UCSD-AML1 (cell line): ENCODE measurements around the gene ANKS3.

ENCODE experiments used
- DNase-seq: peaks from one replicate; lab custom pipeline; 2025; ENCODE audit not compliant: unreplicated experiment; lab: John Stamatoyannopoulos, UW

The ANKS3 gene

DNA sequence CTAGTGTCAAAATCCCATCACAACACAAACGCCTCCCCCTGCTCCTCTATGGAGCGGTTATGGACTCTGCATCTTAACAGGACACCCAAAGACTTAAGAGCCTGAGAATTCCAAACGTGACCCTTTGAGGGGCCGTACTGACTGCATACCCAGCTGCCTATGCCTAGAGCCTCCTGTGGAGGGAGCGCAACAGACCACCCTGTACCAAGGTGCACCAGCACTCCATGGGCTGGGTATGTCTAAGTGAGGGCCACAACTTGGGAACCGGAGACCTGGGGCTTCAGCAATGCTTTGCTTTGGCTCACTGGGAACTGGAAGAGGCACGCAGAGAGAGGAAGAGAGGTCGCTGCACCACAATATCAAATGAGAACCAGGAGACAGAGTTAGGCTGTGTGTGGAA, 5.4 kb downstream of the ANKS3 start:
- no peak for DNase-seq

DNA sequence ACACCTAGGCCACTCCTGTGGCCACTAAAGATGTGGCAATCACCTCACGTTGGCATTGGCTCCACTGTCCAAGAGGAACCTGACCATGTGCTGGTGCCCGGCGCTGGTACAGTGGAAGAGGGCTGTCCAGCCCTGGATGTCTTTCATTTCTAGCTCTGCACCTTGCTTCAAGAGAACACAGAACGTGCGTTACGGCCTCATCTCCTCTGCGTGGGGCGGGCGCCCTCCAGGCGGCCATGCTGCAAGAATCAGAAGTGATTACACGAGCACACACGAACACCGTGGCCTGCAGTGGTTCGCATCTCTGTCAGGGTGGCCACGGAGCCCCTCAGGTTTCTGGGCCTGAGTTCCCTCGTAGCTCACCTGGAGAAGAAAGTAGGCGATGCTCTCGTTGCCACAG, 7.5 kb downstream of the ANKS3 start:
- DNase-seq, result no peak

DNA sequence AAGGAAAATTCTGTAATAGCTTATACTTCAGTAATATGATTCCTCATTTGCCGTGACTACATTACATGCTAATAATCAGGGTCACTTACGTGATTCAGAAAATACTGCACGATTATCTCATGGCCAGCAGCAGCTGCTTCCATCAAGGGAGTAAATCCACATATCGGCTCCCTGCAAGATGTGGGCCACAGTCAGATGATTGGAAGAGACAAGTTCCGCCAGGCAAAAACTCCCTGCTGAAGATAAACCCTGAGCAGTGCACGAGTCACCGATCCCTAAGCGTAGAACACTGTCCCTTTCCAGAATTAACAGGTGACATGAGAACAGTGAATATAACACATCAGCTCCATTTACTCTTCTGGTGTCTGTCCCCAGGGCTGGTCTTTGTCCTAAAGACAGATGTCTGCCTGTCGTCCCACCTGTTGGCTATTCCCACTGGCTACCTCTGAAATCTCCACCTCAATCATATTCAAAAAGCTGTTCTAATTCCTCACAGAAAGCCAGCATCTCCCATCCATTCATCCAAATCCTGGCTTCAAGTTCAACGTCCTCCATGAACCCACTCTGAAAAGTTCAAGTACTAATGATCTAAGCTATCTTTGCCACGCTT, 9.3 kb downstream of the ANKS3 start:
- no peak for DNase-seq

DNA sequence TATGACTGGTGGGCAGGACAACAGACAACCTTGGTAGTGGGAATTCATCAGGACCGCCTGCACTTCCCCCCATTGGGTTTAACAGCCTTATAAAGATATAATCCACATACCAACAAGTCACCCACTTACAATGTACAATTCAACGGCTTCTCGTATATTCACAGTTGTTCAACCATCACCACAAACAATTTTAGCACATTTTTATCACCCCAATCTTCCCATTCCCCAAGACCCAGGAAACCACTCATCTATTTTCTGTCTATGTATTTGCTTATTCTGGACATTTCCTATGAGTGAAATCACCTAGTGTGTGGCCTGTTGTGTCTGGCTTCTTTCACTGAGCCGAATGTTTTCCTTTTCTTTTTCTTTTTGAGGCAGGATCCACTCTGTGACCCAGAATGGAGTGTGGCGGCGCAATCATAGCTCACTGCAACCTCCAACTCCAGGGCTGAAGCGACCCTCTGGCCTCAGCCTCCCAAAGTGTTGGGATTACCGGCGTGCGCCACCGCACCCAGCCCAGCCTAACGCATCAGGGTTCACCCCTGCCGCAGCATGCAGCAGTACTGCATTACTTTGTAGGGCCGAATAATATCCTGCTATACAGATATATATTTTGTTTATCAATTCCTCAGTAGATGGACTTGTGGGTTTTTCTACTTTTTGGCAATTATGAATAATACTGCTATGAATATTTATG, 10.9 kb downstream of the ANKS3 start:
- DNase-seq, result no peak

DNA sequence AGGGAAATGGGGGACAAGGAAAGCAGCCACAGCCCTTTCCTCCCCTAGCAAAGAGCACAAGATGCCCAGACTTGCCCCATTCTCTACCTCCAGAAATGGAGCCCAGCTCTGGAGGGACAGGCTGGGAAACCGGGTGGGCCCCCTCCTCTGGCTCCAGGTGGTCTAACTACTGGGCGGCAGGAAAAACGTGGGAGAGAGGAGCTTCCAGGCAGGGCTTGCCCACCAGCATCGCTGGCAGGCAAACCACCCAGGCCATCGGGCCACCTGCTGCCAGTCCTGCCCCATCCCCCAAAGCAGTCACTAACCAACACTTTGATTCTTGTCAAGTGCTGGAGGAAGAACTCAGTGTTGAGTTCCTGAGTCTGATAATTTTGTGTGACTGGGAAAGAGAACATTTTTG, 15.6 kb downstream of the ANKS3 start:
- DNase-seq, result no peak

DNA sequence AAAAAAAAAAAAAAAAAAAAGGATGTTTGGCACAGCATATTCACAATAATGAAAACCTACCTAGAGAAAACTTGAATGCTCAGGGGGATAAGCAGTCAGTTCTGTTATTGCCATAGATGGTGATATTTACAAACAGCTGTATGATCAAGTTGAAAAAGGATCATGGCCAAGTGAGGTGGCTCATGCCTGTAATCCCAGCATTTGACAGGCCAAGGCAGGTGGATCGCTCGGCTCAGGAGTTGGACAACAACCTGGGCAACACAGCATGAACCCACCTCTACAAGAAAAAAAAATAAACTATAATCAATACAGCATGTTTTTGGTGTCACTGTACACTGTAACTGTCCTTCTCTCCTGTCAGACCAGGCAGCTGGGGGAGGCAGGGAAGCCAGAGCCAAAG, 19.1 kb downstream of the ANKS3 start:
- DNase-seq, result no peak

DNA sequence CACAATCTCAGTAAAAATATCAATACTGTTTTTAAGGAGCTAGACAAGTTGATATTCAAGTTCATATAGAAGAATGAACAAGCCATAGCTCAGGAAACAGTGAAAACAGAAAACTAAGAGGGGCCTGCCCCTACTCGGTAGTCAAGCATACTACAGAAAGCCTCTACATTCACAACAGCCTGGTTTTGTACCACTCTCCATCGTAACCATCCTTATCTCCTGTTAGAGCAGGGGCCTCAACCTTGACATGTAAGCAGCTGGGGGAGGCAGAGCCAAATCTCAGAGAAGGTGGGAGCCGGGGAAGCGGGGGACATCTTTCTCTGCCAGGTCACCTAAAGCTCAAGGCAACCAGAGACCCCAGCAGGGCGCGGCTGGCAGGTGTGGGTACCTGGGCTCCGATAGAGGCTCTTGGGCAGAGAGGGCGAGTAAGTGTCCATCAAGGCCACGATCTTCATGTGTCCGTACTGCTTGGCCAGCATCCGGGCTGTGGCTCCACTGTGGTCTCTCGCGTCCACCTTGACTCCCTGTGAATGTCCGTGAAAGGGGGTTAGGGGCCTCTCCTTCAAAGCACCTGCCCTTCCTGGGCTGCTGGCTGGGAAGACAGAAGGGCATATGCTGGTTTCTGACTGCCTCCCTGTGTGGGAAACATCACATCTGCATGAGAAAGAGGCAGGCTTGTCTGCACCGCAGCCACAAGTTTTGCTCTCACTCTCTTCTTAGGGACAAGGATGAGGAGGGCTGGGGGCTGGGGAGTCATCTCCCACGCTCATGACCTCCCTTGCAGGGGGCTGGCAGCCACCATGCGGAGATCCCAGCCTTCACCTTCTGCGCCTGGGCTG, 20.2 kb downstream of the ANKS3 start:
- DNase-seq, result no peak

DNA sequence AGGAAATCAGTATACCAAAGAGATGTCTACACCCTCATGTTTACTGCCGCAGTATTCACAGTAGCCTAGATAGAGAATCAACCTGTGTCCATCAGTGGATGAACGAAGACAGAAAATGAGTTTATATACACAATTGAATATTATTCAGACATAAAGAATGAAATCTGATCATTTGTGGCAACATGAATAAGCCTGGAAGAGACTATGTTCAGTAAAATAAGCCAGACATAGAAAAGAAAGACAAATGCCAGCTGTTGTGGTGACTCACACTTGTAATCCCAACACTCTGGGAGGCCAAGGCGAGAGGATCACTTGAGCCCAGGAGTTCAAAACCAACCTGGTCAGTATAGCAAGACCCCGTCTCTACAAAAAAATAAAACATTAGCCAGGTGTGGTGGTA, 24.6 kb downstream of the ANKS3 start:
- no peak for DNase-seq

DNA sequence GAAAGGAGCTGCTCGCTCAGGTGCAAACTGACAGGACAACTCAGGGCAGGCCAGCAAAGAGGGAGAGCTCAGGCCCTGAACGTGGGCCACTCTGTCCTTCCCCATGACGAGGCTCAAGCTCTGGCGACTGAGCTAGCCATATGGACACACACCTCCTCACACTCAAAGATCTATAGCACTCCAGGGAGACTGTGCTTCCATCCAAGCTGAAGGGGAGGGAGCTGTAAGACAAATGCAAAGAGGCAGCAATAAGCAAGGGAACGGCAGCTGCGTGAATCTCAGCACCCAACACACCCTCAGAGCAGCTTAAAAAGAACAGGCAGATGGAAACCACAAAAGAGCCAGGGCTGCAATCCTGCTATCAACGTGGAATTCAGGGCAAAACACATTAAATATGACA, 27.2 kb downstream of the ANKS3 start:
- DNase-seq, result no peak

DNA sequence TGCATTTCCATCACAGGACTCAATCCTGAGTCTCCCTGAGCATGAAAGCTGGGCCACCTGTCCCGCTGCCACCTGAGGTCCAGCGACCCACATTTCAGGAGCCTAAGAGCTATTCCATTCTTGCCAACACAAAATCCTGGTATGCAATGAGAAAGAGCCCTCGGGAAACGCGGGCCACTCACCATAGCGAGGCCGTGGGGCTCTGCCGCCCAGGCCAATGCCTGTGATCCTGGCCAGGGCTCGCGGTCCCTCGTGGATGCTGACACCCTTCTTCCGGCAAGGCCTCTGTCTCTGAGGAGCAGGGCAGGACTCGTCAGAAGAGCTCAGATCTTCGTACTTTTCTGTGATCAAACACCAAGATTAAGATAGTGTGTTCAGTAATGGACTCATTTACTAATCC, 29.2 kb downstream of the ANKS3 start:
- DNase-seq, result no peak

DNA sequence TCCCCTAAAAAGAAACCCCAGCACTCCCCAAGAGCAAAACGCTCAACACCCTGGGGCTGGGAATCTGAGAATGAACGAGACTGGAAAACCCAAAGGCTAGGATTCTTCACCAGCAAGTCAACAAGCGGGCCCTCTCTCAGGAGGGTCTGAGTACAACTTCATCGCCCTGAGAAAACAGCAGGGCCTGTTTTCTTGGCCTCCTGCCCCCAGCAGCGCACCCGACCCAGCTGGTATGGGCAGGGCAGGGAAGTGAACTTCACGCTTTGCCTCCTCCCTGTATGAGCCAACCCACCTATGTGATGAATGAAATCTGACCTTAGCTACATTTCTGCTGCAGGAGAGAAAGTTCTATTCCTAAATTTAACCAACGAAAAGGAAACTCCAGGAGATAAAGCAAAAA, 29.6 kb downstream of the ANKS3 start:
- DNase-seq, result no peak

DNA sequence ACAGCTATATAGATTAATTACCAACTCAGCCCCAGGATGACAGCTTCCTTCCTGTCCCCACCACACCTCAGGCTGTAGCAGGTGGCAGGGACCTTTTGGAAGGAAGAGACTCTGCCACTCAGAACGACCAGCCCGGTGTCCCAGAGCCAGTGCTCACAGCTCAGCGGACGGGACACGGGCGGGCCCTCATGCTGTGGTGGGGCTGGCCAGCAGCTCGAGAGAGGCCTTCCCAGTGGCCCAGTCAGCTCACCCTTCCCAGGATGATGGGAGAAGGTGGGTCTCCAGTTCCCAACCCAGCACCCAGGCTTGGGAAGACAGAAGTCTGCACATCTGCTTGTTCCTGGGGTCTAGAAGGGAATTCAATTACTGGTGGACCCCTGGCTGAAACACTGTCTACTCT, 30.2 kb downstream of the ANKS3 start:
- no peak for DNase-seq

DNA sequence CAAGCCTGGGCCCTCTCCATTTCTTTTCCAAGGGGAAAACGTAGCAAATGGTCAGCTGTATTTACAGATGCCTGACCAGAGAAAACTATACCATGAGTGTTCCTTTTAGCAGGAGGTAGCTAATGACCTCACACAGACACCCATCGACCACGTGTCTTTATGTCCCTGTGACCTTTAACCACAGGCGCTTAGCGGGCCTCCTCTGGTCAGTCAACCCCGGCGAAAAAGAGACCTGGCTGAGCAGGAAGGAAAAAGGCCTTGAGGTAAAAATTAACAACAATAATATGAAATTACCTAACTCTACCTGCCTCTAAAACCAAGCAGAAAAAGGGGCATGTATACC, 31.6 kb downstream of the ANKS3 start:
- no peak for DNase-seq

DNA sequence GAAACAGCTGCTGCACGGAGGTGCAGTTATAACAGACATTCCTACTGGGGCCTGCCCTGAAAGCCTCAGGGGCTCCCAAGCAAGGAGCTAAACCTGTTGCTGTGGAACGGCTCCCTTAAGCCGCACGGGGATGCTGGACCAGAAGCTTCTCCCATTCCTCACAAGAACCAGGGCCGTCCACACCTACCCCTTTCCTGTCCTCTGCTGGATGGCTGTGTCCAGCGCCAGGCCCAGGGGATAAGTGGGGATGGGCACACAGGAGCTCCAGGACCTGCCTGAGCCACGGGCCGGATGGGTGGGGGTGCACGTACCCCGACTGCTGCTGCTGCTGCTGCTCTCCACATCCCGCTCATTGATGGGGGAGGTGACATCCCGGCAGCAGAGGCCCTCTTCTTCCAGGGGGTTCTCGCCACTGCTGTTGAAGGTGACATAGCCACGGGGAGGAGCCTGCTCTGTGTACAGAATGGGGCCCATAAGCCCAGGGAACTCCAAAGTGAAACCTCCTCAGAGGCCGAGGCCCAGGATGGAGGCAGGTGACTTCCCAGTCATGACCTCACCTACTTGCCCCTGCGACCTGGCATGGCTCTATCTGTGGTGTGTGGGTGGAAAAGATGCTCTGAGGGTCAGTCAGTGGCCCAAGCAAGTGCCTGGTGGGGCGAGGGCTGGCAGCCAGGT, 32.1 kb downstream of the ANKS3 start:
- no peak for DNase-seq

DNA sequence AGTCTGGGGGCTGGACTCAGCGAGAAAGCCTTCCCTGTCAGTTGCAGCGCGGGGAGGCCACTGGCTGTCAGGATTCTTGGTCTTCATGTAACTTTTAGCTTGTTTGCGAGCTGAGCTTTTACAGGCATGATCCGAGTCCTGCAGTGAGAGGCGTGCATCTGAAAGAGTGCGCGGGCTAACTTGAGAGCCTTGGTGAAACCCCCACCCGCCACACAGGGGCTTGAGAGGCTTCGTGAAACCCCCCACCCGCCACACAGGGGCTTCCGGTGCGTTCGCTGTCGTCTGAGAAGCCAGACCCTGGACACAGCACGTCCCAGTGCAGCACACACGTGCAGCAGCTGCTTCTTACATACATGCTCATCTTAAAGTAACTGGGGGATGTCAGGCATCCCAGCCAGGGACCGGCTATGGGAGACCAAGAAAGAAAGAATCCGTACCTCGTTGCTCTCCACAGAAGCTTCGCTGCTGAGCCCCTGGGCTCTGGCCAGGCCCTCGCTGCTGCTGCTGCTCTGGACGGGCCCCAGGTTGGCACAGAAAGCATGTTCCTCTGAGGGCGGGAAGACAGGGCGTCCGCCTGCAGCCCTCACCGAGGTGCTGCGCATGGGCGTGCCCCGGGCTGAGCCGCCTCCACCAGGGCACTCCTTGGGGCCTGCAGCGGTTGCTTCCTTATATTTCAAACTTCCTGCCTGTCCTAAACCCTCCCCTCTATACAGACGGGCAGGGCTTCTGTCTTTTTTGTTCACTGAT, 32.9 kb downstream of the ANKS3 start:
- DNase-seq, result no peak

DNA sequence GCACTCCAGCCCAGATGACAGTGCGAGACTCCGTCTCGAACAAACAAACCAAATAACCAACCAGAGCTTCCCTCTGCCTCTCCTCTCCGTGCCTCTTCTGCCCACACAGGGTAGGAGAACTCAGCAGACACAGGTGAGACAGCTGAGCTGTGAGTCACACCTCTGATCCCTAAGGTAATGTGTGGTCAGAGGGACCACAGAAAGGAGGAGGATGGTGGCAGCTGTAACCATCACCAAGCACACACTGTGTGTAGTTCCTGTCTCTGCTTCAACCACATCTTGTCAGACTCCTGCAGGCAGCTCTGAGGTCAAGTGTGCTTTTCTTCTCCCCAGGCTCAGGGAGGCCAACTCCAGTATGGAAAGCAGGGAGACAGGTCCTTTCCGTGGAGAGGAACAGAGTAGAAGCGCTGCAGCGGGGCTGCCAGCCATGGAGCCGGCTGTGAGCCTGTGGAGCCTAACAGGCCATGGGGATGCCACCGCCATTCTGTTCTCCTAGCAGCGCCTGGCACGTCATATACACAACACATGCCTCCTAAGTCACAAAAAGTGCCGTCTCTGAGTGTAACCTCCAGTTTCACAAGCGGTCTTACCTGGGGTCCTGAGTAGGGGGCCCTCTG, 33.6 kb downstream of the ANKS3 start:
- no peak for DNase-seq

DNA sequence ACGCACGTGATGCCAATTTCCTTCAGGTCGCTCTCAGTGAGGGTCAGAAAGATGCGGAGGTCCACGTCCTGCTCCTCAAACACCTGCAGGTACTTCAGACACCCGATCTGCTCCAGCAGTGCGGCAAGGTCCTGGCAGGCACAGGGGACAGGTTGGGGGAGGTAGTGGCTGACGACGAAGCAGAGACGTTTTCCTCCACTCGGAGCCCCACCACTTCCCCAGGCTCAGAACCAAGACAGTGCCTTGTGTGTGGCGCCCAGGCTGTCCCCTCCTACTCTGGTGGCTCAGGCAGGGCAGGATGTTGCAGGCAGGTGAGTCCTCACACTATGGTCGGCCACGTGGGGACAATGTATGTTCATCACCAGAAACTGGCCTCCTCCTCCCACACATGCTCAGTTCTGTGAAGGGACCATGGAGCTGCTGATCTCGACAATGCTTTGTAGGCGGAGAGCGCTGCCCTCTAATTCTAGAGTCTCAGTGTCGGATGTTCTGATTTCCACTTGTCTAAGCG, 35.0 kb downstream of the ANKS3 start:
- DNase-seq, result no peak

DNA sequence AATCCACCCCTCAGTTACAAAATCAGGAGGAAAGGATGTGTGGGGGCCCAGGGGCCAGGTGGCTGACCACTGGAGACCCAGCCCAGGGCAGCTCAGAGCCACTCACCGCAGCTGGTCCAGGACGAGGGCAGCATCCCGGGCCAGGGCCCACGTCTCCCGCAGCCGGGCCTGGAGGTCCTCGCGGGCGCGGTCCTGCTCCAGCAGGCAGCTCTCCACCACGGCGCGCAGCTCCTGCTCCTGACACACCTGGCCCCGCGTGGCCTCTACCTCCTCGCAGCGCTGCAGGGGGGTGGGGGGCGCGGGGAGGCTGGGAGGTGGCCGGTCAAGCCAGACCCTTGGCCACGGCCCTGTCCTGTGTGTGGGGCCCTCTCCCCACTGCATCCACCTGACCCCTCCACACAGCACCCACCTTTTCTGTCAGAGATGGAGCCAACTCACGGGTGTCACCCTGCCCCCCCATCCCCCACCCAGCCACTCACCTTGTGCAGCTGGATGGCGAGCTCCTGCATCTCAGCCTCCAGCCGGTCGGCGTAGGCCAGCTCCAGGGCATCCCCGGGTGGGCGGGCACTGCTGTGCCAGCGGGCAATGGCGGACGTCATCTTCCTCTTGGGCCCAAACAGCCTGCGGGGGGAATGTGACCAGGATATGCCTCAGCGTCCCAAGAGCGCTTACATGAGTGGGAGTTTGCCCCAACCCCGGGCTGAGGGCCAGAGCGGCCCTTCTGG, 35.6 kb downstream of the ANKS3 start:
- DNase-seq, result no peak

DNA sequence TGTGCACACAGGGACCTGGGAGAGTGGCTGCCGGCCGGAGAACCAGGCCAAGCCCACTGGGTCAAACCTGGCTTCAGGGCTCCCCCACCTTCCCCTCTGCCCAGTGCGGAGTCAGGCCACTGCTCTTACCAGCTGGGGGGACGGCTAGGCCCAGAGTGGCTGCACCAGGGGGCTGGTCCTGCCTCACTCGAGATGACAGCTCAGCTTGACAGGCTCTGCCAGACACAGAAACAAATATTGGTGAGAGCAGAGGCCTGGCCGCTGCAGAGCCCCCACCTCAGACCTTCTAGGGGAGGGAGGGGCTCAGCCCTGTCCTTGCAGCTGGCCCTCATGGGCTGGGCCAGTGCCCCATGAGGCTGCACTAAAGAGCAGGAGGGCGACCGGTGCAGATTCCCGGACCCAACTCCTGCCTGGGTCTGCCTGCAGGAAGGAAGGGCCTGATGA, 36.2 kb downstream of the ANKS3 start:
- DNase-seq, result no peak
